HG02981 (cell line): ENCODE data around the gene GLOD5.

Source experiments
- ATAC-seq: cut with Tn5 transposase; IDR thresholded peaks from one replicate; pipeline ENCODE4 v1.9.1; 2021; ENCODE audit warnings: mild to moderate bottlenecking, moderate library complexity; ENCODE audit not compliant: unreplicated experiment

Gene GLOD5

DNA sequence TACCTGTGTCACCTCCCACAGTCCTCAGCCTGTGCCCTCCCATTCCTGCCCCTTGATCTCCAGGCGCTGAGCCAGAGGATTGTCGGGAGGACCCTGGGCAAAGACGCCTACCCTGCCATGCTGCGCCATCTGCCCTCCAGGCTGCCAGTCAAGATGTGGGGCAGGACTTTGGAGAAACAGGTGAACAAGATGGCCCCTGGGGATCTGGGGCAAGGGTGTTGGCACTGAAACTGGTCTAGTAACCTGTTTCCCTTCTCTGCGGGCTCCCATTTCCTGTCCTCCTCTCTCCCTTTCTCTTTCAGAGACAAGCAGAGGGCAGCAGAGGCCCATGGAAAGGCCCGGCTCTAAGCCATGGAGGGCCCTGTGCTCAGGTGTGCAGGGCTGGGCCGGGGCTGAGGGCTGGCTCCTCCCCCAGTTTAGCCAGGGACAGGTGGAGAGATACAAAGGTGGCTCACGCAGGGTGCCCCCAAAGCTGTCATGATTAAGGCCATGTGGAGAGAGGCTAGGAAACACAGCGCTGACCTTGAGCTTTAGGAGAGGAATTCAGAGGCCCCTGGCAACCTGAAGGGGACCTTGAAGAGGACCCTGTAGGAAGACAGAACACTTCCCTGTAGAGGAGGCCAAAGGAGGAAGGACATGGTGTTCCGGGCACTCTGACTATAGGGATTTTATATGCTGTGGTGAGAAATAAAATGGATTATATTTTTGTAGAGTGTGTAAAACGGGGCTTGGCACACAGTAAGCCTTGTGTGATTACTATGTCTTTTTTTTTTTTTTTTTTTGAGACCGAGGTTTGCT lies at the start of gene GLOD5:
GLOD5 (plus strand) TSS at position 74 of the 798 bp plus-strand sequence; CDS start at position 118, 44 bp downstream.
- no peak for ATAC-seq

DNA sequence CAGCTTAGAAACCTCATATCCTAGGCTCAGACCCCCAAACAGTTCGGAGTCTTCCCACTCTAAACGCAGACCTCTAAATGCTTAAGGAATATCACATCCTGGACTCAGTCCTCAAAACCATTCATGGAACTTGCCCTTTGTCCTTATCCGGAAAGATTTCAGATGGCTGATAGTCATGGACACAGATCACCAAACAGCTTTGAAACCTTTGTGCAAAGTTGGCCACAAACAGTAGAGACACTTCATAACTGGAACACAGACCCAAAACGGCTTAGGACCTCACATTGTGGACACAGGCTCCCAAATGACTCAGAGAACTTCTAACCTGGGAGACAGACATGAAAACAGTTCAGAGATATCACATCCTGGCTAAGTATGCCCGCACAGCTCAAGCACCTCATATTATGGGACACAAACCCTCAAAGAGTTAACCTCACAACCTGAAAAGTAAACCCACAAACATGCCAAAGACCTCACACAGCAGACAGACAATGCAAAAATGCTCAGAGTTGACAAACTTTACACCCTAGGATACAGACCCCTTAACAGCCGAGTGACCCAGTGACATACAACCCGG lies 49.5 kb upstream of the GLOD5 start:
- no peak for ATAC-seq

DNA sequence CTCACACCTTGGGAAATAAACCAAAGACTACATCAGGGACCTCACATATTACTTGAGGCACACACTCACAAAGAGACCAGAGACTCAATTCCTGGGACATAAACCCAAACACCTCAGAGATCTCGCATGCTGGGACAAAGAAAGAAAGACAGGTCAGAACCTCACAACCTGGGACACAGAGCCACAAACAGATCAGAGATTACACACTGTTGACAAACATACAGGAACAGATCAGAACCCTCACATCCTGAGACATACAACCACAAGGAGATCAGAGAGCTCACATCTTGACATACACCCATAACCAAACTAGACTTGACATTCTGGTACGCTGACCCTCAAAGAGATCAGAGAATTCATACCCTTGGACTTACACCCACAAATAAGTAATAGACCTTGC lies 47.7 kb upstream of the GLOD5 start:
- no peak for ATAC-seq

GRCh38 chrX:48714573-48714972 lies 47.0 kb upstream of the GLOD5 start:
- no peak for ATAC-seq

GRCh38 chrX:48715072-48715471 lies 46.5 kb upstream of the GLOD5 start:
- ATAC-seq = no peak

GRCh38 chrX:48715876-48716502 lies 45.6 kb upstream of the GLOD5 start:
- no peak for ATAC-seq

GRCh38 chrX:48719958-48720357 lies 41.6 kb upstream of the GLOD5 start:
- no peak for ATAC-seq

DNA sequence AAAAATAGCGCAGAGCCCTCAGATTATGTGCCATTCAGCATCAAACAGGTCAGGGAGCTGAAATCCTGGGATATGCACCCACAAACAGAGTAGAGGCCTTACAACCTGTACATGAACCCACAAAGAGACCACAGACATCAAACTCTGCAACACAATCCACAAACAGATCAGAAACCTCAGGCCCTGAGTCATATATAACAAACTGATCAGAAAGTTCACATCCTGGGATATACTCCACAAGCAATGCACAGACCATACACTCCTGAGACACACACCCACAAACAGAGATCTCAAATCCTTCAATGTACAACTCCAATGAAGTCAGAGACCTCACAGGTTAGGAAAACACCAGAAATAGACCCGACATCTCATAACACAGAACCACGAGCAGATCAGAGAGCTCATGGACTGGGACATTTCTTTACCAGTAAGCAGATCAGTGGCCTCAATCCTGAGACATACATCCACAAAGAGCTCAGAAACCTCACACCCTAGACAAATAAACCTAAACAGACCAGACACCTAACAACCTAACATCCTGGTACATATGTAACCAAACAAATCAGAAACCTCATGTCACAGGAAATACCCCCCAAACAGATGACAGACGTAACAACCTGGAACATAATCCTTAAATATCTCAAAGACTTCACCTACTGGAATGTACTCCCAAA lies 40.8 kb upstream of the GLOD5 start:
- no peak for ATAC-seq

DNA sequence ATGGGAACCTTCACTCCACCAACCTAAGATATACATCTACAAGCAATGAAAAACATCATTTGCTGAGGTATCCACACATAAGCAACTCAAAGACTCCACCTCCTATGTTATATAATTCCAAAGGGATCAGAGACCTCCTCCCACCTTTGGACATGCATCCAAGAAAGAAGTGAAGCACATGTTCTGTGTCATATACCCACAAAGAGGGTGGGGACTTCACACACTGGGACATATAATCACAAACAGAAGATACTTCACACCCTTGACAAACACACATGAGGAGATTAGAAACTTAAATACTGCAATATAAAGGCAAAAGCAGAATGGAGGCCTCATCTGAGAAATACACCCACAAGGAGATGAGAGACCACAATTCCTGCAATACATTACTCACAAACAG lies 39.6 kb upstream of the GLOD5 start:
- no peak for ATAC-seq

DNA sequence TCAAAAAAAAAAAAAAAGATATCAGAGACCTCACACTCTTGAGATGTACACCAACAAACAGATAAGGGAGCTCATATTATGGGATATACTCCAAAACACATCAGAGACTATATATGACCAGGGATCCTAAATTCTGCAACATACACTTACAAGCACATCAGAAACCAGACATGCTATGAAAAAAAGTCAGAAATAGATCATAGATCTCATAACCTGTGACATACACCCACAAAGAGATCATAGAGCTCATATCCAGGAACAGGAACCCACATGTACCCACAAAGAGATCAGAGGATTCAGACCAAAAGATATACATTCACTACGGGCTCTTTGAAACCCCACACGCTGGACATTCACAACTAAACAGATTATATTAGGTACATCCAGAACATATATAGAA lies 35.0 kb upstream of the GLOD5 start:
- ATAC-seq = no peak

DNA sequence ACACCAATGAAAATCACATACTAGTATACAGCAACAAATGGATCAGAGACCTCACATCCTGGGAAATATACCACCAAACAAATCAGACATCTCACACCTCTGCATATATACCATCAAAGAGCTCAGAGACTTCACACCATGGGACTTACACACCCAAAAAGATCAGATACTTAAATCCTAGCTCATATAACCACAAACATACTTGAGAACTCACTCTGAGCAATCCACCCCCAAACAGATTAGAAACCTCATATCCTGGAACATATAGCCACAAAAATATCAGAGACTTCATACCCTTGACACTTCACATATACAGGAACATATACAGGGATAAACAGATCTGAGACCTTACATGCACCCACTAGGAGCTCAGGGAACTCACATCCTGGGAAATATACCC lies 32.9 kb upstream of the GLOD5 start:
- no peak for ATAC-seq

DNA sequence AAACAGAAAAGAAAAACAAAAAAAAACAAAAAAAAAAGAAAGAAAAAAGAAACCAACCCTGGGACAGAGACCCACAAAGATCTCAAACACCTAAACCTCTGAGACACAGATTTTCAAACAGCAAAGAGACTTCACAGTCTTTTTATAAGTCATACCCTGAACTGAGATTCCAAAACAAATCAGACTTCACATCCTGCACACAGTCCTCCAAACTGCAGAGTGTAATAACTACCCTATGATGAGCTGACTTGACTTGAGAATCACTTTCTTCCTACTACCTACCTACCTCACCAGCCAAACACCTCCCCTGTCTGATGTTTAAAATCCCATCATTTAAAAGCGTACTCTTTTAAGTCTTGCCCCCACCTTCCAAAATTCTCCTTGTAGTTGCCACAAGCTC lies 25.2 kb upstream of the GLOD5 start:
- no peak for ATAC-seq

DNA sequence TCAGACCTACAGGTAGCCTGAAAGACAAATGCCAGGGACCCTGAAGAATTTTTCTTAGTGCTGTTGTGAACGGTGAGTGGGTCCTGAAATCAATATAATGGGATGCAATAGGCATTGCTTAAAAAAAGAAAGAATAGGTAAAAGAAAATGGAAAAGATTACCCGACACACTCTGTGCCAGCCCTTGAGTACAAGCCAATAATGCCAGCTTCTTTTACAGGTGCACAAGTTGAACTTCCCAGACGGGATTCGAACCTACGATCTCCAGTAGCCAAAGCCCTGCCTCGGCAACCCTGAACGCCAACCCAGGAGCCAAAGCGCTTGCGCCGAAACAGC lies 24.7 kb upstream of the GLOD5 start:
- ATAC-seq = no peak

DNA sequence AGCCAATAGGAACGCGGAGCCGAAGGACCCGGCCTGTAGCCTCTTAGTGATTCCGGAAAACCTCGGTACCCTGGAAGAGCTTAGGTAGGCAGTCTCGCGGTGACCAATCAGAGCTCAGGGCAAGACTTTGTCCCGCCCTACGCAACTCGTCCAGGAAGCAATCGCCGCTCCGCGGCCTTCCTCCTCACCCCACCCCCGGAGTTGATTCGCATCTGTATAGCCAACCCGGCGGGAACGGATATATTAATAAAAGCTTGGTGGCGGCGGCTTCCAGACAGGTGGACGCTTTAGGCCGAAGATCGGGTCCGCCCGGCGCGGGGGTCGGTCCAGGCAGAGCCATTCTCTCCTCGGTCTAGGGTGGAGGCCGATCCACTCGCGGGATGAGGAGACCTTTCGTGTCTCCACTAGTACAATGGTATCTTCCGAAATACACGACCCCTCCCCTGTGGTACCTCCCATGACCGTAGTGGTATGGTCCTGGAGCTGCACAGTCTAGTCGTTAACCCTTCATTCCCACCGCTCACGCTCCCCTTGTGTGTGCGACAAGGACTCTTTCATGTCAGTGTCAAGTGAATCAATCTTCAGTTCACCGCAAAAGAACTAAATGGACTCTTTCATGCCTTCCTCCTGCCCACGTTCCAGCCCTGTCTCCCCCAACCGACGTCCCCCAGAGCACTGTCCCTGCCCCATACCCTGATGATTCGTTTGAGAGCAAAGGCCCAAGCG lies 24.2 kb upstream of the GLOD5 start:
- peak; percentile 98 for ATAC-seq

- ATAC-seq = no peak
Measured at GRCh38 chrX:48737940-48738339, 23.6 kb upstream of the GLOD5 start.

DNA sequence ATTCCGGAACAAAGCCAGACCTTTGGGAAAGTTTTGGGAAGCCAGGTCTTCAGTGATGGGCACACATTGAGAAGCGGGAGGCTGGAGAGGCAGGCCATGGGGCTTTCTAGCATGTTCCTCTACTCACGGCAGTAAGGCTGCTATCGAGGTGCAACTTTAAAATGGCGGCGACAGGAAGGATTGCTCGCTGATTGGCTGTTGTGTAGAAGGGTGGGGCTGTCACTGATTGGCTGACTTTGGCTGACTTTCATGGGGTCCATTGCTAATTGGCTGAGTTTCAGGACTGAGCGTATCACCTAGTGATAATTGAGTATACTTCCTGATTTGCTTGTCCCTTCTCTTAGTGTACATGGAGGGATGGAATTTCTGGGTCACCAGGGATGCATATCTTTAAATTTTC lies 19.7 kb upstream of the GLOD5 start:
- ATAC-seq = no peak

GRCh38 chrX:48745222-48745621 lies 16.3 kb upstream of the GLOD5 start:
- ATAC-seq = no peak

DNA sequence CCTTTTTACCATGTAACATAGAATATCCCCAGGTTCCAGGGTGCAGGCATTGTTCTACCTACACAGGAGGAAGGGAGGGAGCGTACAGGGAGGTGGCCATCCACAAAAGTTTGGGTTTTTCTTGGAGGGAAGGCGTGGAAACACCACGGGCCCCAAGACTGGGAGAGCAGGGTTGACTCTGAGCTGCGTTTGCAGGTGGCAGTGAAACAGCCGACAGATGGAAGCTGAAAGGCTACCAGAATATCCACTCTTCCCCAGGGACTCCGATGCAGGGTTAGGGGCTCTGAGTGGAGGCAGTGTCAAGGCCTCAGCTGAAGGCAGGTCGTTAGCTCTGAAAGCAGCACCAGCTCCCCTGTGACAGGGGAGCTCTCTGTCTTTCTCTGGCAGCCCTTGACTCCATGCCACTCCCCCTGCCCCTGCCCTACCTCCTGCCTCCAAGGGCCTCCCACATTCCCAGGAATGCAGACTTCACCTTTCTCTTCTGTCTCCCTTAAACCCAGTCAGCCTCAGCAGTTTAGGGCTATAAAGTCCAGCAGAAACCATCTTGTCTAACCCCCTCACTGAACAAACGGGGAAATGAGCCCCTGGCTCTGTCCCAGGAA lies 14.0 kb upstream of the GLOD5 start:
- no peak for ATAC-seq

- no peak for ATAC-seq
Measured at GRCh38 chrX:48749182-48749581, 12.4 kb upstream of the GLOD5 start.

DNA sequence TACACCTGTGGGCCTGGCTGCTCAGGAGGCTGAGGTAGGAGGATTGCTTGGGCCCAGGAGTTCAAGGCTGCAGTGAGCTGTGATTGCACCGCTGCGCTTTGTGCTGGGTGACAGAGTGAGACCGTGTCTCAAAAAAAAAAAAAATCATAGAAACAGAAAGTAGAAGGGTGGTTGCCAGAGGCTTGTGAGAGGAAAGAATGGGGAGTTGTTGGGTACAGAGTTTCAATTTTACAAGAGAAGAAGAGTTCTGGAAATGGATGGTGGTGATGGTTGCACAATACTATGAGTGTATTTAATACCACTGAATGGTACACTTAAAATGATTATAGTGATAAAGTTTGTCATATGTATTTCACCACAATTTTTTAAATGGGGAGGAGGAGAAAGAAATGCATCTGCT lies 10.2 kb upstream of the GLOD5 start:
- no peak for ATAC-seq

GRCh38 chrX:48752498-48752897 lies 9.0 kb upstream of the GLOD5 start:
- ATAC-seq = no peak
